DND-41 (cell line): ENCODE measurements around the gene HAO1.

Source experiments
- EZH2 ChIP-seq: IDR thresholded peaks from 3 replicates; pipeline ENCODE4 v1.6.1; 2012; ENCODE audit warnings: borderline replicate concordance, low read depth, mild to moderate bottlenecking, moderate library complexity, low read length, inconsistent platforms; ENCODE audit not compliant: severe bottlenecking
- TF ChIP-seq, protein P1 (sequence below): IDR thresholded peaks from 2 replicates; pipeline ENCODE4 v1.5.1; 2012; ENCODE audit warnings: borderline replicate concordance, low read length, moderate library complexity, mild to moderate bottlenecking; ENCODE audit not compliant: poor library complexity, severe bottlenecking; ENCODE audit errors: extremely low read depth

DNA sequence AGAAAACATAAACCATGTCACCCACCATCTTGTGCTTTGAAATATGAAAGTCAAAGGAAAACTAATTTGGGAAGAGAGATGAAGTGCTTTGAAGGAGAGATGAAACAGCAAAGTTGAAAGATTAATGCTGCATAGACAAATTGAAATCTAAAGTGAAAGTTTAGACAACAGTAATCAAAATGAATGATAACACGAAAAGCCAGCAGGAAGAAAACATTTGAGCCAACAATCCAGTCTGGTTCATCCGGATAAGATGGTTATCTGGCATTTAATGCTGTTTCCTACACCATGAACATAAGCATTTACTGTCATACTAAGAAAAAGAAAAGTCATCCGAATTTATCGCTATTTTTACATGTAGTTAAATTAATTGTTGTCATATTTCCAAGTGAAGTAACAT is 595 bp downstream of the HAO1 start:
- TF ChIP-seq, protein P1, sequence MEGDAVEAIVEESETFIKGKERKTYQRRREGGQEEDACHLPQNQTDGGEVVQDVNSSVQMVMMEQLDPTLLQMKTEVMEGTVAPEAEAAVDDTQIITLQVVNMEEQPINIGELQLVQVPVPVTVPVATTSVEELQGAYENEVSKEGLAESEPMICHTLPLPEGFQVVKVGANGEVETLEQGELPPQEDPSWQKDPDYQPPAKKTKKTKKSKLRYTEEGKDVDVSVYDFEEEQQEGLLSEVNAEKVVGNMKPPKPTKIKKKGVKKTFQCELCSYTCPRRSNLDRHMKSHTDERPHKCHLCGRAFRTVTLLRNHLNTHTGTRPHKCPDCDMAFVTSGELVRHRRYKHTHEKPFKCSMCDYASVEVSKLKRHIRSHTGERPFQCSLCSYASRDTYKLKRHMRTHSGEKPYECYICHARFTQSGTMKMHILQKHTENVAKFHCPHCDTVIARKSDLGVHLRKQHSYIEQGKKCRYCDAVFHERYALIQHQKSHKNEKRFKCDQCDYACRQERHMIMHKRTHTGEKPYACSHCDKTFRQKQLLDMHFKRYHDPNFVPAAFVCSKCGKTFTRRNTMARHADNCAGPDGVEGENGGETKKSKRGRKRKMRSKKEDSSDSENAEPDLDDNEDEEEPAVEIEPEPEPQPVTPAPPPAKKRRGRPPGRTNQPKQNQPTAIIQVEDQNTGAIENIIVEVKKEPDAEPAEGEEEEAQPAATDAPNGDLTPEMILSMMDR = no peak
- no peak for TF ChIP-seq EZH2
